Epithelial cell of prostate (primary cell): ENCODE measurements around the gene TULP4.
A peak's percentile ranks its signal among the peaks of the same experiment; 100 is the strongest.
"Not testable (repeated sequence)": the region's sequence is repeated elsewhere in the genome, so short reads cannot be mapped to it uniquely, and the experiment has no call there.

Experiments
- DNase-seq: peaks from one replicate; pipeline ENCODE4 v3.0.0-alpha.2; 2011; ENCODE audit warnings: low read depth, low spot score
- H3K27ac ChIP-seq: fragments of 450-650 bp; 2 replicates; pipeline ENCODE4 v1.5.1; 2017; ENCODE audit warnings: mild to moderate bottlenecking

Gene TULP4

GRCh38 chr6:158516098-158516497 is 203.8 kb downstream of the TULP4 start:
- DNase-seq = no peak
- no peak overlapping the region for H3K27ac ChIP-seq

GRCh38 chr6:158517038-158517437 is 204.8 kb downstream of the TULP4 start:
- no peak overlapping the region for H3K27ac ChIP-seq
- no peak for DNase-seq

GRCh38 chr6:158517581-158517980 is 205.3 kb downstream of the TULP4 start:
- DNase-seq = no peak
- no peak overlapping the region for H3K27ac ChIP-seq

GRCh38 chr6:158518191-158519127 is 206.2 kb downstream of the TULP4 start:
- DNase-seq = no peak
- peak overlapping the region; percentile 39 for H3K27ac ChIP-seq

GRCh38 chr6:158519300-158519699 is 207.0 kb downstream of the TULP4 start:
- no peak overlapping the region for H3K27ac ChIP-seq
- no peak for DNase-seq

GRCh38 chr6:158519761-158520160 is 207.5 kb downstream of the TULP4 start:
- no peak overlapping the region for H3K27ac ChIP-seq

GRCh38 chr6:158520975-158521374 is 208.7 kb downstream of the TULP4 start:
- H3K27ac ChIP-seq, DNase-seq: not testable (repeated sequence)

More at GRCh38 chr6:158519761-158520160, 207.5 kb downstream of the TULP4 start:
- no peak for DNase-seq

- H3K27ac ChIP-seq = no peak overlapping the region
- DNase-seq = no peak
Measured at GRCh38 chr6:158521759-158522158, 209.5 kb downstream of the TULP4 start.

- no peak overlapping the region for H3K27ac ChIP-seq
- no peak for DNase-seq
Measured at GRCh38 chr6:158522616-158523015, 210.4 kb downstream of the TULP4 start.

- no peak for DNase-seq
- no peak overlapping the region for H3K27ac ChIP-seq
Measured at GRCh38 chr6:158524311-158524710, 212.0 kb downstream of the TULP4 start.

- not testable (repeated sequence) for DNase-seq, H3K27ac ChIP-seq
Measured at GRCh38 chr6:158527858-158528257, 215.6 kb downstream of the TULP4 start.

- DNase-seq = no peak
- no peak overlapping the region for H3K27ac ChIP-seq
Measured at GRCh38 chr6:158528826-158529225, 216.6 kb downstream of the TULP4 start.

GRCh38 chr6:158529629-158530028 is 217.4 kb downstream of the TULP4 start:
- no peak overlapping the region for H3K27ac ChIP-seq
- DNase-seq = no peak

- H3K27ac ChIP-seq = no peak overlapping the region
- DNase-seq = no peak
Measured at GRCh38 chr6:158531566-158531965, 219.3 kb downstream of the TULP4 start.

GRCh38 chr6:158531970-158532369 is 219.7 kb downstream of the TULP4 start:
- DNase-seq = no peak
- no peak overlapping the region for H3K27ac ChIP-seq

GRCh38 chr6:158536084-158536890 is 224.0 kb downstream of the TULP4 start:
- DNase-seq = no peak
- no peak overlapping the region for H3K27ac ChIP-seq

- no peak for DNase-seq
Measured at GRCh38 chr6:158536891-158537798, 224.9 kb downstream of the TULP4 start.

GRCh38 chr6:158538741-158539140 is 226.5 kb downstream of the TULP4 start:
- no peak overlapping the region for H3K27ac ChIP-seq
- no peak for DNase-seq

More at GRCh38 chr6:158536891-158537798, 224.9 kb downstream of the TULP4 start:
- H3K27ac ChIP-seq = no peak overlapping the region

- no peak overlapping the region for H3K27ac ChIP-seq
- DNase-seq = no peak
Measured at GRCh38 chr6:158539413-158539812, 227.1 kb downstream of the TULP4 start.

GRCh38 chr6:158539881-158540280 is 227.6 kb downstream of the TULP4 start:
- H3K27ac ChIP-seq = no peak overlapping the region
- no peak for DNase-seq
